IPS-20b (cell line): ENCODE data around the gene CORIN.
A peak's percentile ranks its signal among the peaks of the same experiment; 100 is the strongest.
"Not testable (repeated sequence)": the region's sequence is repeated elsewhere in the genome, so short reads cannot be mapped to it uniquely, and the experiment has no call there.

Source experiments
- H3K27ac ChIP-seq: one replicate; pipeline ENCODE4 v1.5.1; 2013; ENCODE audit warnings: low read length
- H3K27me3 ChIP-seq: 2 replicates; pipeline ENCODE4 v1.6.1; 2013; ENCODE audit warnings: mild to moderate bottlenecking, low read length, inconsistent platforms; ENCODE audit not compliant: insufficient read depth
- H3K36me3 ChIP-seq: 2 replicates; pipeline ENCODE4 v1.6.1; 2013; ENCODE audit warnings: low read depth, mild to moderate bottlenecking, inconsistent platforms, low read length, moderate library complexity; ENCODE audit not compliant: insufficient read depth
- H3K4me1 ChIP-seq: 2 replicates; pipeline ENCODE4 v1.6.1; 2013; ENCODE audit warnings: mild to moderate bottlenecking, control low read depth, inconsistent platforms, low read length, moderate library complexity; ENCODE audit not compliant: insufficient read depth
- H3K4me3 ChIP-seq: 2 replicates; pipeline ENCODE4 v1.5.1; 2013; ENCODE audit warnings: mild to moderate bottlenecking, low read length, inconsistent platforms
- H3K9ac ChIP-seq: 2 replicates; pipeline ENCODE4 v1.6.1; 2013; ENCODE audit warnings: low read depth, mild to moderate bottlenecking, inconsistent platforms, low read length, moderate library complexity
- H3K9me3 ChIP-seq: 2 replicates; pipeline ENCODE4 v1.6.1; 2013; ENCODE audit warnings: mild to moderate bottlenecking, low read depth, low read length, inconsistent platforms; ENCODE audit not compliant: insufficient read depth

Gene CORIN

GRCh38 chr4:47718696-47719095, 119.2 kb downstream of the CORIN start:
- no peaks in the 10 kb centered on the region for H3K9me3 ChIP-seq
- H3K27ac ChIP-seq: no peak overlapping the region
- peaks cover 14% of the 10 kb centered on the region; the same call in 1 of the 2 replicates for H3K4me1 ChIP-seq
- peaks cover 6% of the 10 kb centered on the region; the same call in 1 of the 2 replicates for H3K27me3 ChIP-seq
- H3K4me3 ChIP-seq: no peak overlapping the region
- H3K36me3 ChIP-seq: no peaks in the 10 kb centered on the region
- no peak overlapping the region for H3K9ac ChIP-seq

DNA sequence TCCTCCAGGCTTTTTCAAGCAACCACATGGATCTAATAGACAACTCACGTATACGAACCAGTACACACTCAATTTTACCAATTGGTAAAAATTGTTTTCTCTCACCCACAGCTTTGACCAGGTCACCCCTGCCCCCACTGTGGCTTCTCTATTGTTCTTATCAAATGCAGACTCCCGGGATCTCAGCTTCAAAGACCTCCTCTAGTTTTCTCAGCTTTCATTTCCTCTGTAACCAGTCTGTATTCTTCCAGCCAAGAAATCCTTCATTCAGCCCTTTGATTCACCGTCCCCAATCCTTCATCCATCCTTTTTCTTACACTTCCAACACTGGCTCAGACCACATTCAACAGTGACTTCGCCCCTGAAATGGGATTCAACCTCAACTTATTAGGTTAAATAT, 120.7 kb downstream of the CORIN start:
- H3K4me1 ChIP-seq: peaks cover 14% of the 10 kb centered on the region; the same call in 1 of the 2 replicates
- no peaks in the 10 kb centered on the region for H3K9me3 ChIP-seq
- H3K4me3 ChIP-seq: peak overlapping the region; percentile 8; the same call in 1 of the 2 replicates
- no peak overlapping the region for H3K27ac ChIP-seq
- H3K9ac ChIP-seq: no peak overlapping the region
- peaks cover 6% of the 10 kb centered on the region; the same call in 1 of the 2 replicates for H3K27me3 ChIP-seq
- no peaks in the 10 kb centered on the region for H3K36me3 ChIP-seq

DNA sequence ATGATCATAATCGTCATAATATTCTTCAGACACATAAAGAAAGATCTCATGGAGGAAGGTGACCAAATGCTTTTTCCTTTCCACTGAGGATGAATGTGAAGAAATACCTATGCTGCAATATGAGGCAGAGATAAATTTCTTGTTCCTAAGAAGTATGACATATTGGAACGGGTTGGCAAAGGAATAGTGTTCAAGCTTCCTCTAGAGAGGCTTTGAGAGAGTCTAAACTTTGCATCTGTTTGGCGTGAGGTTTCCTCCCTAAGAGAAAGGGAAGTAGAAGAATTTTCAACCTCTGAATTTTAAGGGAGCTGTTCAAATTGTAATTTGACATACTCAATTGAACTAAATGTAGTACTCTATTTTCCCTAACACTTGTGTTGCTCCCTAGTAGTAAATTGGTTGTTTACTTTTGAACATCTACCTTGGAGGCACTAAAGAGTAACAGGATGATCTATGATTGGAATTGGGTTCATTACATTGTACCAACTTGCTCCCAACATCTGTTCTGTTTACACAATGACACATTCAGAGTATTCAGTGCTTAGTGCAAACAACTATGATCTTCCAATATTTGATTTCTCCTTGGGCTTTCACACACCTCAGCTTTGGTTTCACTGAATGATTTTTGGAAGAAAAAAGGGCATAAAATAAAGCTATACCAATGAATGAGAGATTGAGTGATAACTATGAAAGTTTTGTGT, 122.0 kb downstream of the CORIN start:
- H3K27me3 ChIP-seq: peaks cover 6% of the 10 kb centered on the region; the same call in 1 of the 2 replicates
- H3K27ac ChIP-seq: no peak overlapping the region
- H3K36me3 ChIP-seq: no peaks in the 10 kb centered on the region
- H3K9ac ChIP-seq: no peak overlapping the region
- no peaks in the 10 kb centered on the region for H3K9me3 ChIP-seq
- H3K4me1 ChIP-seq: peaks cover 19% of the 10 kb centered on the region; the same call in 1 of the 2 replicates
- H3K4me3 ChIP-seq: no peak overlapping the region

DNA sequence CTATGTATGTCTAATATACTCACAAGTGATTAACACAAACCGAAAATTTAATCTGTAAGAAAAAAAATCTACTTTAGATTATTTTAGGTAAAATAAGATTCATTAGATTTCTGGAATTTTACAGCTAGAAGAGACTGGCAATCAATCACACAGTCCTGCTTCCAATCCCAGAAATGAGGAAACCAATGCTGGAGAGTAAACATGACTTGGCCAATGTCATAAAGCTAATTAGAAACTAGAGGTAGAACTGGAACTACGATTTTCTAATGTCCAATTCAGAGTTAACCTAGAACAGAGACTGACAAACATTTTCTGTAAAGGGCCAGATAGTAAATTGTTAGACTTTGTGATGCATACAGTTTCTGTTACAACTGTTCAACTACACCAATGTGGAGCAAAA, 123.6 kb downstream of the CORIN start:
- Histone ChIP-seq H3K4me1 (peaks cover 19% of the 10 kb centered on the region; the same call in 1 of the 2 replicates), H3K4me3 (no peak overlapping the region), H3K27me3 (peaks cover 6% of the 10 kb centered on the region; the same call in 1 of the 2 replicates), H3K9me3 (no peaks in the 10 kb centered on the region), H3K36me3 (no peaks in the 10 kb centered on the region), H3K9ac (no peak overlapping the region), H3K27ac (no peak overlapping the region)

DNA sequence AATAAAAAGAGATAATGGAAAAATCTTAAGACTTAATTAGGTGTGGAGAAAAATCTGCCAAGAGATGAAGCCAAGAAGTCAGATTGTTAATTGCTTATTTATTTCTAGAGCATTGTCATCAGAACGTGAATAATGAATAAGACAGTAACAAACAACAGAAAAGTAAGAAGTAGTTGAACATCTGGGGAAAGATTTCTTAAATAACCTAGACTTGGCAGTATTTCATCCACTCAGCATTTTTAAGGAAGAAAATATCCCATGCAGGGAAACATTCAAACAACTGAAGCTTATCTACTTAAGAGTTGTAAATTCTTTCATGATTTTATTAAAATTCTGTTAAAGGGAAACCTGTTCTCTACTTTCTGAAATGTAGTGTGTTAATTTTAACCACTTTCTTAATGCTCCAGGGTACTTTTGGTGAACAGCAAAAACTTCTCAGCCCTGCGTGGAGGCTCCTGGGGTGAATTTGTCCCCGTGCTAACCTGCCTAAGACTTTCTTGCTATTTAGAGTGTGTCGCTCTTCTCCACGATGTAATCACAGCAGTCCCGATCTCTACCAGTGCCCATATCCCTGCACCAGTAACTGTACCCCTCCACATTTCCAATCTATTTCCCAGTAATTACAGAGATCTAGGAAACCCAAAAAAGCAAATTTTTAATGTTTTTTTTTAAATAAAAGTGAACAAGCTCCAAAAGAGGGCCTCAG, 124.6 kb downstream of the CORIN start:
- Histone ChIP-seq H3K9ac (no peak overlapping the region), H3K27me3 (peaks cover 6% of the 10 kb centered on the region; the same call in 1 of the 2 replicates), H3K4me3 (no peak overlapping the region), H3K9me3 (no peaks in the 10 kb centered on the region), H3K36me3 (no peaks in the 10 kb centered on the region), H3K27ac (no peak overlapping the region), H3K4me1 (peaks cover 19% of the 10 kb centered on the region; the same call in 1 of the 2 replicates)

DNA sequence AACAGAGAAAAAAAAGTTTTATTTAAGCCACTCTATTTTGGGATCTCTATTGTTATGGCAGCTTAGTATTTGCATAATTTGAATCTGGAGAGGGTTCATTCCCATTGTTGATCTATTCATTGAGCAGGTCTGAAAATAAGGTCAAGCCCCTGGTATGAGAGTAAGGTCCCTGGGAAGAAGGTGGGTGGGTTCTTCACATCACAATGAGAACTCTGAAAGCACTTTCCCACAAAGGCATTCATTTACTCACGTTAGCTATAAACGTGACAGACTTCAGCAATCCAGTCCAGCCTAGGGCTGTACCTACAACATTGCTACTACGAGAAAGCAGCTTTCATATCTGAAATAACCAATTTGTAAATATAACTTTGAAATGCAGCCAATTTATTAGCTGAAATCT, 126.2 kb downstream of the CORIN start:
- Histone ChIP-seq H3K4me3 (peak overlapping the region; percentile 23; the same call in 1 of the 2 replicates), H3K27ac (no peak overlapping the region), H3K36me3 (no peaks in the 10 kb centered on the region), H3K9ac (no peak overlapping the region), H3K9me3 (no peaks in the 10 kb centered on the region), H3K27me3 (no peaks in the 10 kb centered on the region), H3K4me1 (peaks cover 8% of the 10 kb centered on the region; the same call in 1 of the 2 replicates)

GRCh38 chr4:47711183-47711582, 126.7 kb downstream of the CORIN start:
- H3K36me3 ChIP-seq: no peaks in the 10 kb centered on the region
- H3K4me3 ChIP-seq: peak overlapping the region; percentile 23; the same call in 1 of the 2 replicates
- H3K9me3 ChIP-seq: no peaks in the 10 kb centered on the region
- peaks cover 7% of the 10 kb centered on the region; the same call in 1 of the 2 replicates for H3K4me1 ChIP-seq
- no peak overlapping the region for H3K9ac ChIP-seq
- H3K27ac ChIP-seq: no peak overlapping the region
- no peaks in the 10 kb centered on the region for H3K27me3 ChIP-seq

DNA sequence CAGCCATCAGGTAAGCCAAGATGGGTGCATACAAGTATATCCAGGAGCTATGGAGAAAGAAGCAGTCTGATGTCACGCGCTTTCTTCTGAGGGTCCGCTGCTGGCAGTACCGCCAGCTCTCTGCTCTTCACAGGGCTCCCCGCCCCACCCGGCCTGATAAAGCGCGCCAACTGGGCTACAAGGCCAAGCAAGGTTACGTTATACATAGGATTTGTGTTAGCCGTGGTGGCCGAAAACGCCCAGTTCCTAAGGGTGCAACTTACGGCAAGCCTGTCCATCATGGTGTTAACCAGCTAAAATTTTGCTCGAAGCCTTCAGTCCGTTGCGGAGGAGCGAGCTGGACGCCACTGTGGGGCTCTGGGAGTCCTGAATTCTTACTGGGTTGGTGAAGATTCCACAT, 131.5 kb downstream of the CORIN start:
- H3K4me1 ChIP-seq, H3K27ac ChIP-seq, H3K36me3 ChIP-seq, H3K9ac ChIP-seq, H3K4me3 ChIP-seq, H3K9me3 ChIP-seq, H3K27me3 ChIP-seq: not testable (repeated sequence)

GRCh38 chr4:47705326-47705981, 132.4 kb downstream of the CORIN start:
- H3K4me3 ChIP-seq: no peak overlapping the region
- H3K27me3 ChIP-seq: no peaks in the 10 kb centered on the region

GRCh38 chr4:47704693-47705325, 133.1 kb downstream of the CORIN start:
- no peaks in the 10 kb centered on the region for H3K27me3 ChIP-seq
- no peaks in the 10 kb centered on the region for H3K9me3 ChIP-seq
- H3K27ac ChIP-seq: no peak overlapping the region
- H3K4me1 ChIP-seq: no peaks in the 10 kb centered on the region
- no peak overlapping the region for H3K9ac ChIP-seq
- no peak overlapping the region for H3K4me3 ChIP-seq
- H3K36me3 ChIP-seq: no peaks in the 10 kb centered on the region

More at GRCh38 chr4:47705326-47705981, 132.4 kb downstream of the CORIN start:
- Histone ChIP-seq H3K9ac (no peak overlapping the region), H3K27ac (no peak overlapping the region), H3K4me1 (no peaks in the 10 kb centered on the region), H3K9me3 (no peaks in the 10 kb centered on the region), H3K36me3 (no peaks in the 10 kb centered on the region)

GRCh38 chr4:47703956-47704355, 133.9 kb downstream of the CORIN start:
- no peaks in the 10 kb centered on the region for H3K9me3 ChIP-seq
- H3K9ac ChIP-seq: no peak overlapping the region
- H3K4me1 ChIP-seq: no peaks in the 10 kb centered on the region
- no peaks in the 10 kb centered on the region for H3K36me3 ChIP-seq
- H3K4me3 ChIP-seq: no peak overlapping the region
- H3K27me3 ChIP-seq: no peaks in the 10 kb centered on the region
- H3K27ac ChIP-seq: no peak overlapping the region
